PC-9 (cell line): ENCODE results near the gene PLEKHA7.

Source experiments
- CTCF ChIP-seq: fragments of 200-600 bp; sonication (generic); conservative IDR thresholded peaks from 2 replicates; pipeline ENCODE4 v1.6.1; 2017; ENCODE audit warnings: mixed run types, antibody characterized with exemption, mild to moderate bottlenecking, moderate library complexity
- EZH2 ChIP-seq: fragments of 200-600 bp; sonication (generic); IDR thresholded peaks from 2 replicates; pipeline ENCODE4 v1.8.0; 2017; ENCODE audit warnings: antibody characterized with exemption, low read depth

GRCh38 chr11:16814410-16815046 is 199.7 kb downstream of the PLEKHA7 start:
- no peak for TF ChIP-seq CTCF
- no peak for TF ChIP-seq EZH2
